Heart left ventricle (tissue), 16 donors: Measurements from ENCODE around the gene NUFIP2. TPM values are rescaled to one million over a fixed set of nuclear protein-coding genes. Genes with fewer than 3 reads are reported as not detected.
"Not testable (repeated sequence)": the region's sequence is repeated elsewhere in the genome, so short reads cannot be mapped to it uniquely, and the experiment has no call there.

Source experiments
- ATAC-seq, 4 donors: fragments of 200-7000 bp; cut with Tn5 transposase; one replicate each; pipeline ENCODE4 v1.9.1; 2020 to 2022; ENCODE audit warnings: moderate library complexity in 4 of 4, mild to moderate bottlenecking in 3 of 4, moderate number of reproducible peaks in 1 of 4
- DNase-seq, 5 donors: peaks; one replicate each; pipeline ENCODE4 v3.0.0-alpha.2; 2020
- H3K27ac ChIP-seq, 12 donors: fragments of 200-600 bp; sonication (generic) in 4 of 12; one replicate each; pipeline versions ENCODE4 v1.5.0 to v1.8.0; 2016 to 2022; ENCODE audit warnings: mild to moderate bottlenecking in 2 of 12
- H3K27me3 ChIP-seq, 9 donors: fragments of 200-600 bp; sonication (generic) in 2 of 9; one replicate each; pipeline versions ENCODE4 v1.5.1 to v1.8.0; 2016 to 2022; ENCODE audit warnings: mild to moderate bottlenecking in 3 of 9
- H3K36me3 ChIP-seq, 9 donors: fragments of 200-600 bp; sonication (generic) in 2 of 9; one replicate each; pipeline versions ENCODE4 v1.5.0 to v1.8.0; 2018 to 2022; ENCODE audit warnings: mild to moderate bottlenecking in 2 of 9
- H3K4me1 ChIP-seq, 12 donors: fragments of 200-600 bp; sonication (generic) in 4 of 12; one replicate each; pipeline versions ENCODE4 v1.5.0 to v1.8.0; 2016 to 2022; ENCODE audit warnings: mild to moderate bottlenecking in 3 of 12
- H3K4me3 ChIP-seq, 12 donors: fragments of 200-600 bp; sonication (generic) in 4 of 12; one replicate each; pipeline versions ENCODE4 v1.5.0 to v1.8.0; 2017 to 2022; ENCODE audit warnings: mild to moderate bottlenecking in 9 of 12, moderate library complexity in 4 of 12
- H3K9me3 ChIP-seq, 12 donors: fragments of 200-600 bp; sonication (generic) in 4 of 12; one replicate each; pipeline versions ENCODE4 v1.5.0 to v1.8.0; 2016 to 2022; ENCODE audit warnings: mild to moderate bottlenecking in 1 of 12
- CTCF ChIP-seq, 12 donors: fragments of 200-600 bp; sonication (generic) in 4 of 12; IDR thresholded peaks; one replicate each; pipeline versions ENCODE4 v1.5.0 to v1.8.0; 2018 to 2022; ENCODE audit warnings: antibody characterized with exemption in 12 of 12, mild to moderate bottlenecking in 5 of 12
- POLR2A ChIP-seq, 2 donors: fragments of 450-650 bp; IDR thresholded peaks; one replicate each; pipeline ENCODE4 v1.6.1; 2017; ENCODE audit warnings: antibody characterized with exemption in 2 of 2, mild to moderate bottlenecking in 2 of 2, moderate library complexity in 2 of 2
- WGBS, 4 donors: extraction: QIAGEN DNeasy Blood & Tissue Kit in 2 of 4; methylation state at CpG; one replicate each; pipeline versions ENCODE4 v1.1.5 to v1.1.7; 2013 to 2018; 5-methylcytosine and 5-hydroxymethylcytosine counted together
- intact Hi-C, 10 donors: fragments of 100-400 bp; cut with DNase I; formaldehyde crosslinking; loops; one replicate each; pipeline versions ENCODE4 v1.11.1 to v1.14.2; 2022
- long read RNA-seq, 3 donors: library from polyadenylated mRNA; unstranded; transcript quantifications; one replicate each; pipeline ENCODE4 v2.0.0, GENCODE V29; 2020 to 2021
- polyA plus RNA-seq, 2 donors: library from polyadenylated mRNA; stranded (reverse); fragments of 200-250 nt; gene quantifications; one replicate each; pipeline ENCODE4 v1.2.3, GENCODE V29; 2013
- total RNA-seq, 9 donors: library from RNA; depleted of rRNA in 2 of 9; stranded (reverse); fragments of >200 nt in 2 of 9; fragmentation: NEBNext Ultra II Directional in 3 of 9; extraction: Animal tissue kit (Norgen Biotek cat#: 25700) in 3 of 9; gene quantifications; one replicate each; pipeline versions ENCODE4 v1.1.0 to v1.2.4, GENCODE V29; 2016 to 2023
- donor health status: ischemic (EF 13 %, LVEDD 7.1; RV severe dilation, severe dysfunction).
- donor health status: healthy with polysubstance abuse.
- donor health status: DM: no; HTN: yes; CAD: no.
- donor health status: DM: no; HTN: no; CAD: no.
- donor health status: ischemic (EF 25% LVEDD 6.9; RV normal size, moderate dysfunction).
- donor health status: ischemic (EF 25% LVEDD 5.7; RV mildly dilated, moderate dysfunction).
- donor health status: healthy.
- donor health status: DM: yes; HTN: yes; CAD: no.
- donor health status: ischemic (EF 35%, LVEDD 5.7; RV mildly dilated, moderate dysfunction).
- donor health status: nonischemic (EF 11% LVEDD 7.7; RV severe dilation, severe dysfunction).
- donor health status: DM: yes; HTN: yes; CAD: no.
- donor health status: PGD.
- donor health status: ischemic (EF 29% LVEDD 5.4; RV normal size, mild dysfunction).
- donor health status: nonischemic (EF 23%, LVEDD 6.1; RV moderate dilation, normal function).

NUFIP2 gene
- total RNA-seq (10 to 100 TPM; 24.2 to 51.5 (median 35.7) TPM), polyA plus RNA-seq (10 to 100 TPM in 1 of 2 donors, 1 to 10 TPM in 1; 8.4 to 16.6 TPM)
- long read RNA-seq, donor 1, full-length matches to known transcripts: 1 of 15 reads
- long read RNA-seq, donor 1, partial matches to known transcripts: 0 of 15 reads
- long read RNA-seq, donor 1, other reads (novel, unspliced or antisense): 14 of 15 reads
- long read RNA-seq, donor 2, partial matches to known transcripts: 1 of 10 reads
- long read RNA-seq, donor 2, other reads (novel, unspliced or antisense): 9 of 10 reads
- long read RNA-seq, donor 3, full-length matches to known transcripts: 1 of 14 reads
- long read RNA-seq, donor 3, partial matches to known transcripts: 0 of 14 reads
- long read RNA-seq, donor 3, other reads (novel, unspliced or antisense): 13 of 14 reads

- no peaks in the 10 kb centered on the region for H3K27me3 ChIP-seq
- WGBS, 4 donors: 0 to 1% (median 0%) methylated on average over 28 to 31 of the region's 31 CpGs
- peak within 1 kb of the TSS; percentile 61 to 99 (median 90) for H3K4me3 ChIP-seq
- no peaks in the 10 kb centered on the region for H3K9me3 ChIP-seq
- H3K27ac ChIP-seq: peak within 1 kb of the TSS; percentile 92 to 100 (median 96)
- intact Hi-C loops: loop anchor here in 9 of 10 donors (2.0 to 10.0 kb wide), 5 partner anchors 145 to 569 kb away; partner anchors contain the start of genes NEK8 (in 1 of the 9) and TLCD1 (in 1 of the 9)
- peaks cover 5 to 38% (median 29%) of the 10 kb centered on the region in 12 donors for H3K4me1 ChIP-seq
- ATAC-seq: peak; percentile 94 to 98 (median 98)
- H3K36me3 ChIP-seq: peaks cover 0 to 19% (median 12%) of the 10 kb centered on the region in 9 donors
- TF ChIP-seq POLR2A (IDR thresholded peaks at IDR 0.05): peak; percentile 100
- peak in 2 of 12 donors; percentile 19 to 30 for TF ChIP-seq CTCF (IDR thresholded peaks at IDR 0.05)
- peak; percentile 99 to 100 (median 100) for DNase-seq
Measured at GRCh38 chr17:29293890-29294579, at the start of gene NUFIP2. Gene NUFIP2 (minus strand): TSS chr17:29294148. CDS start chr17:29294059, 89 bp downstream.

DNA sequence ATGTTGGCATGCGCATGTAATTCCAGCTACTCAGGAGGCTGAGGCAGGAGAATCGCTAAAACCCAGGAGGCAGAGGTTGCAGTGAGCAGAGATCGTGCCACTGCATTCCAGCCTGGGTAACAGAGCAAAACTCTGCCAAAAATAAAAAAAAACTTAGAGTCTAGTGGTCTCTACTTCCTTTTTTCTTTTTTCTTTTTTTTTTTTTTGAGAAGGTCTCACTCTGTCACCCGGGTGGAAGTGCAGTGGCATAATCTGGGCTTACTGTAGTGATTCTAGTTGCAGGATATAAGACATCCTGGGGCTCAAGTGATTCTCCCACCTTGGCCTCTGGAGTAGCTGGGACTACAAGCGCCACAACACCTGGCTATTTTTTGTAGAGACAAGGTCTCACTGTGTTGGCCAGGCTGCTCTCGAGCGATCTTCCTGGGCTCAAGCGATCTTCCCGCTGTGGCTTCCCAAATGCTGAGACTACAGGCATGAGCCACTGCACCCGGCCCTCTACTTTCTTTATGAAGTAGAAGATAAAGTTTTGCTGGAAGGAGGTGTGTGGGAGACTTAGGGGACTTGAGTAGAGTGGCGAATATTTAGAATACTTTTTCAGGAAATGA is 48.3 kb upstream of the NUFIP2 start:
- DNase-seq (no peak), ATAC-seq (no peak)
- Histone ChIP-seq H3K9me3 (no peaks in the 10 kb centered on the region), H3K36me3 (no peaks in the 10 kb centered on the region), H3K27ac (no peak overlapping the region), H3K27me3 (peaks cover 0 to 5% (median 0%) of the 10 kb centered on the region in 9 donors), H3K4me3 (no peak overlapping the region), H3K4me1 (no peaks in the 10 kb centered on the region)
- WGBS, 4 donors: 79 to 80% (median 80%) methylated on average over 11 of the region's 11 CpGs
- TF ChIP-seq POLR2A (IDR thresholded peaks at IDR 0.05) (no peak), CTCF (IDR thresholded peaks at IDR 0.05) (no peak)
- intact Hi-C loops: no loop called here

GRCh38 chr17:29341726-29342125 is 47.8 kb upstream of the NUFIP2 start:
- H3K27me3 ChIP-seq: peaks cover 0 to 5% (median 0%) of the 10 kb centered on the region in 9 donors
- no peak overlapping the region for H3K4me3 ChIP-seq
- no peak overlapping the region for H3K27ac ChIP-seq
- intact Hi-C loops: no loop called here
- H3K36me3 ChIP-seq: no peaks in the 10 kb centered on the region
- DNase-seq (no peak), ATAC-seq (no peak)
- no peaks in the 10 kb centered on the region for H3K9me3 ChIP-seq
- TF ChIP-seq CTCF (IDR thresholded peaks at IDR 0.05) (no peak), POLR2A (IDR thresholded peaks at IDR 0.05) (no peak)
- no peaks in the 10 kb centered on the region for H3K4me1 ChIP-seq
- WGBS, 4 donors: 88 to 90% (median 89%) methylated on average over 2 of the region's 2 CpGs

DNA sequence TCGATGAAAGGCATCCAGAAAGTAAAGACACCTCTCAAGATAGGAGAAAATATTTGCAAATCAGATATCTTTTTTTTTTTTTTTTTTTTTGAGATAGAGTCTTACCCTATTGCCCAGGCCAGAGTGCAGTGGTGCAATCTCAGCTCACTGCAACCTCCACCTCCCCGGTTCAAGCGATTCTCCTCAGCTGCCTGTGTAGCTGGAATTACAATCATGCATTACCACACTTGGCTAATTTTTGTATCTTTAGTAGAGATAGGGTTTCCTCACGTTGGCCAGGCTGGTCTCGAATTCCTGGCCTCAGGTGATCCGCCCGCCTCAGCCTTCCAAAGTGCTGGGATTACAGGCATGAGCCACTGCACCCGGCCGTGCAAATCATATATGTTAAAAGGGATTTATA is 45.1 kb upstream of the NUFIP2 start:
- H3K27ac ChIP-seq, H3K4me3 ChIP-seq, ATAC-seq, H3K9me3 ChIP-seq, intact Hi-C loops, H3K27me3 ChIP-seq, H3K4me1 ChIP-seq, DNase-seq, H3K36me3 ChIP-seq: not testable (repeated sequence)
- 76 to 85% (median 81%) methylated on average over 9 of the region's 9 CpGs for WGBS, 4 donors
